ENCODE results near the gene NUP93.

The NUP93 gene

DNA sequence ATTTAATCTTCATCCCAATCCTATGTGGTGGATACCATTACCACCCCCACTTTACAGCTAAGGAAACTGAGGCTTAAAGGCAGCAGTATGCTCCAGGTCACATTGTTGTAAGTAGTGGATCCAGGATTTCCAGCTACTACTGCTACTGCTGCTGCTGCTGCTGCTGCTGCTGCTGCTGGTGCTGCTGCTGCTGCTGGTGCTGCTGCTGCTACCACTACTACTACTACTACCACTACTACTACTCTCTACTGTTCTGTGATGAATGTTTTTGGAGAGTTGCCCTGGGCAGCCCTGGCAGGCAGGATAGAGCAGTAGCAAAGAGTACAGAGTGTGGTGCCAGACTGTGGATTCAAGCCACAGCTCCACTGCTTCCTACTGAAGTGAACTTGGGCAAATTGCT is 85.8 kb downstream of the NUP93 start:
- TF ChIP-seq POLR2A (IDR thresholded peaks at IDR 0.05; ENCODE audit: low read depth, low read length): no peak
- FAIRE-seq: no peak
- DNase-seq (ENCODE audit: insufficient read length, low spot score): no peak

DNA sequence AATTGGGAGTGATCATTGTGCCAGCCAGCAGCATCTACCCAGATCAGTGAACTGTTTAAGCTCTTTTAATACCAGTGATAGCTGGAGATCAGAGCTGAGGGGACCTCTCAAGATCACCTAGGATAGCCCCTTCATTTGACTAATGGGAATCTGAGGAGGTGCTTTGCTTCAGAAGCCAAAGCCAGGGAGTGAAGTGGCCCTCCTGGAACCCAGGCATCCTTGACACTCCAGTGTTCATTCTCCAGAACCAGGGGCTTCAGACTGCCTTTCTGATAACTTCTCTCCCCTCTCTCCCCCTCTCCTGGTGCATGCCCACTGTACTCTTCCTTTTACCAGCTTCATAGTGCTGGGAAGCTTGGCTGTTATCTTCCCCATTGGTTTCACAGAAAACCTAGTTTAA is 87.1 kb downstream of the NUP93 start:
- FAIRE-seq (no peak), DNase-seq (ENCODE audit: insufficient read length, low spot score) (no peak)
- TF ChIP-seq POLR2A (IDR thresholded peaks at IDR 0.05; ENCODE audit: low read depth, low read length): no peak

DNA sequence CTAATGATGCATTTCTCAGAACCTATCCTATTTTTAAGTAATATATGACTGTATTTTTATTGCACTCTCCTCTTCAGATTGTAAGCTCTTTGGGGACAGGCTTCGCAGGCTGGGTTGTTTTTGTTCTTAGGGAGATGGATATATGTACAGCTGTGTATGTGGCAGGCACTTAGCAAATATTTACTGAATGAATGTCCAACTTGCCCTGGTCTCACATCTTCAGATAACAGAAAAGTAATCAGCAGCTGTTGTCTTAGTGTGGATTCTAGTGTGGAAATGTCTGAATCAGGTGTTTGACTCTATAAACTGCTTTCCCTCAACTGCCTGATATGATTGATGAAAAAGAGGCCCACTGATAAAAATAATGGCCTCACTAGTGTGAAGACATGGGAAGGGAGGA is 88.0 kb downstream of the NUP93 start:
- DNase-seq (ENCODE audit: insufficient read length, low spot score): no peak
- no peak for TF ChIP-seq POLR2A (IDR thresholded peaks at IDR 0.05; ENCODE audit: low read depth, low read length)
- no peak for FAIRE-seq

DNA sequence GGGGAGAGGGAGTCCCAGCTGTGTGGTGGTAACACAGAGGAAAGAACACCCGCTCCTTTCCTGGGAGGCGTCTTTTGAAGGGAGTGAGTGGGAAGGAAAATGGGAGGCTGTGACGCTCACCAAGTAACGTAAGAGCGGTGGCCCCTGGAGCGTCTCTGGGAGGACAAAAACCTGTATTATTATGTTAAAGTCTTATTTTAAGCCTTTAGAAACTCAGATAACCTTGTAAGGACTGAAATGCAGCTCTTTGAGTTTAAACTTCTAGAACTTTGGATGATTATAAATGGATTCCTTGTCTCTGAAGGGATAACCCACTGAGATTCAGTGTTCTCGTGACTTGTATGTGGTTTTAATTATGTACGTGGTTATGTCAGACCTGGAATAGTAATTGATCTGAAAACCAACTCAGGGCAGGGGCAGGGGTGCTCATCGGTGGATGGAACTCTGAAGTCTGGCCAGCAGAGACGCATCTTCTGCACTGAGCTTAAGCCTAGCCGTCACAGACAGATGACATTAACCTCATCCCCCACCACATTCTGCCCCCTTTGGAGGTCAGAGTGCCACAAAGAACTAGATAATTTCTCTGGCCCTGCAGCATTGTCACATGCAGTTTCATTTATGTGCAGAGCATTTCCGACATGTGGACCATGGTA is 93.3 kb downstream of the NUP93 start:
- FAIRE-seq (no peak), DNase-seq (ENCODE audit: insufficient read length, low spot score) (no peak)
- no peak for TF ChIP-seq POLR2A (IDR thresholded peaks at IDR 0.05; ENCODE audit: low read depth, low read length)

DNA sequence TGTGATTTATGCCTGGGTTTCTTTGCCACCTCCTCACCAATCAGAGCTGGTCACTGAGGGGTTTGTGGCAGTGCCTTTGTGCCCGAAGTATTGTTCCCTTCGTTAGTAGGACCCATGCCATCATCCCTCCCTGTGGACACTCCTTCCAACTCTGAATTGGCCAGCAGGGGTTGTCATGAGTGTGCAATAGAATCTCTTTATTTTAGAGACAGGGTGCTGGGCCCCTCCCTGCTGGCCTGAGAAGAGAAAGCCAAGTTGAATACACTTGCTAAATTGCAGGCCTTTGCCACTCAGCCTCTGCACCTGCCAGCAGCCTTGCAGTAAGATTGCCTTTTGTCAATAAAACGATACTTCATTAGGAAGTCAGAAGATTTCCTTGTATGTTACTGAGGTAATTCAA is 94.4 kb downstream of the NUP93 start:
- FAIRE-seq: no peak
- DNase-seq (ENCODE audit: insufficient read length, low spot score): no peak
- no peak for TF ChIP-seq POLR2A (IDR thresholded peaks at IDR 0.05; ENCODE audit: low read depth, low read length)

DNA sequence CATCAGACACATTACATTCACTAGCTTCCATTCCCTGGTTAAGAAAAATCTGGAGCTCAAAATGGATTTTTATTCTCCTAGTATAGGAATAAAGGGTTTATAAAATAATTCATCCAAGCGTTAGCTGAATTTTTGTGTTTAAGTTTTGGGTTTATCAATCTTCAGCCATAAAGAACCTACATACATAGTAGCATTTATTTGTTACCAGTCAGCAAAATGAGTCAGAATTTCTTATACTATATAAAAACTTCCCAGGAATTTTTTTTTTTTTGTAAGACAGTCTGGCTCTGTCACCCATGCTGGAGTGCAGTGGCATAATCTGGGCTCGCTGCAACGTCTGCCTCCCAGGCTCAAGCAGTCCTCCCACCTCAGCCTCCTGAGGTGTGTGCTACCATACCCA is 94.9 kb downstream of the NUP93 start:
- FAIRE-seq (no peak), DNase-seq (ENCODE audit: insufficient read length, low spot score) (no peak)
- no peak for TF ChIP-seq POLR2A (IDR thresholded peaks at IDR 0.05; ENCODE audit: low read depth, low read length)

DNA sequence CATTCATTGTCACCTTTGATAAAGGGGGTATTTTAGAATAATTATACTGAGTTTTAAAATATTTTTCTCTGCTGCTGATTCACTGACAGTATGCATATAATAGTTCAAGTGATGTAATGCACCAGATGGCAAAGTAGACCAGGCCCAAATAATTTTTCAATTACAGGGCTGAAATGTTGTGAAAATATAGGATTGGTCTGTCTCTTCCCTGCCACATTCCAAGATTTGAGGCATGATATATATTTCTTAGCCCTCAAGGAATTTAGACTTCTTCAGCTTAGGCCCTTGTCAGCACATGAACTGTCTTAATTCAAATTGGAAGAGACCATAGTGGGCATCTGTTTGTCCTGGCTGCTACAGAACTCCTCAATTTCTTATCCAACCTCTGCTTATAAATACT is 95.9 kb downstream of the NUP93 start:
- DNase-seq (ENCODE audit: insufficient read length, low spot score): no peak
- no peak for TF ChIP-seq POLR2A (IDR thresholded peaks at IDR 0.05; ENCODE audit: low read depth, low read length)
- FAIRE-seq: no peak

DNA sequence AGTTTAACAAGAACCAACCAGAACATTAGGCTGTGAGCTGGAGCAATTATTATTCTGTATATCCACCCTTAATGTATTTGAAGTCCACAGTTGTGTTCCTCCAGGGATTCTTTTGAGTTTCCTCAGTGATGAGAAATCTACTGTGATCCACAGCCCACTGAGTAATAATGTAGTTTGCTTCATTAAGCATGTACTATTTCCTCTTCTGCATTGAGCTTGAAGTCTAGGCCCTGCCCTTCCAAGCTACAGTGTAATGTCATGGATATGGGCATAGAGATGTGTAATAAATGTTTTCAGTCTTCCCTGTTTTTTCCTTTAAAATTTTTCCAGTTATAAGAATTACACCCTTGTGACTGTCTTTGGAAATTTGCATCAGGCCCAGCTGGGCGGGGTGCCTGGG is 98.7 kb downstream of the NUP93 start:
- TF ChIP-seq POLR2A (IDR thresholded peaks at IDR 0.05; ENCODE audit: low read depth, low read length): no peak
- FAIRE-seq (no peak), DNase-seq (ENCODE audit: insufficient read length, low spot score) (no peak)

DNA sequence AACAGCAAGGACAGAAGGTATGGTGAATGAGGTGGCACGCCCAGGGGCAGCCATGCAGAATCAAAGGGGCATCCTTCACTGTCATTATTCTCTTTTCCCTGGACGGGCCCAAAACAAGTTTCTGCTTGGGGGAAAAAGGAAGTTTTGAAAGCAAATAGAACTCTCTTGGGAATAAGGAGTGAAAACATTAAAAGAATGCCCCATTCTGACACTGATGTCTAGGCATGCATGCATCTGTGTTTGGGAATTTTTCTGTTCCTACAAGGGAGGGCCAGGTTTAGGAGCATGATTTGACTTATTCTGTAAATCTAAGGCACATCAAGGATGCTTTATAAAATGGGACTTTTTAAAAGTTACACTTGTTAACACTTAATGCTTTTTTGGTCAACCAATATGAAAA is 100.7 kb downstream of the NUP93 start:
- FAIRE-seq (no peak), DNase-seq (ENCODE audit: insufficient read length, low spot score) (no peak)
- no peak for TF ChIP-seq POLR2A (IDR thresholded peaks at IDR 0.05; ENCODE audit: low read depth, low read length)

DNA sequence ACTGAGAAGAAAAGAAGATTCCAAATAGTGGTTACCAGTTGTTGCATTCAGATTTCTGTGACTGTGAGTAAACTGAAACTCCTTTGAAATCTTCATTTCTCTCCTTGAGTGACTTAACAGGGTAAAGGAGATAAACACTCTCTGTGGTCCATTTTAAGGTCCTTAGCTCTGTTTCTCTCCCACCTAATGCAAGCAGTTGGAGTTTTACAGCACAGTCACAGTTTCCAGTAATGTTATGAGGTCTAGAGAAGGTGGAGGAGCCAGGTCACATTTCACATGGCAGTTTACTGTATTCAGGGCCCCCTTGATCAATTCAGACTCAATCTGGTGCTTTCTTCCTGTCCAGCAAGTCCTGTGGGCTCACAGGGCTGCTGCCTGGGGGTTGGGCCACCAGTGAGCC is 102.8 kb downstream of the NUP93 start:
- FAIRE-seq (no peak), DNase-seq (ENCODE audit: insufficient read length, low spot score) (no peak)
- TF ChIP-seq POLR2A (IDR thresholded peaks at IDR 0.05; ENCODE audit: low read depth, low read length): no peak

DNA sequence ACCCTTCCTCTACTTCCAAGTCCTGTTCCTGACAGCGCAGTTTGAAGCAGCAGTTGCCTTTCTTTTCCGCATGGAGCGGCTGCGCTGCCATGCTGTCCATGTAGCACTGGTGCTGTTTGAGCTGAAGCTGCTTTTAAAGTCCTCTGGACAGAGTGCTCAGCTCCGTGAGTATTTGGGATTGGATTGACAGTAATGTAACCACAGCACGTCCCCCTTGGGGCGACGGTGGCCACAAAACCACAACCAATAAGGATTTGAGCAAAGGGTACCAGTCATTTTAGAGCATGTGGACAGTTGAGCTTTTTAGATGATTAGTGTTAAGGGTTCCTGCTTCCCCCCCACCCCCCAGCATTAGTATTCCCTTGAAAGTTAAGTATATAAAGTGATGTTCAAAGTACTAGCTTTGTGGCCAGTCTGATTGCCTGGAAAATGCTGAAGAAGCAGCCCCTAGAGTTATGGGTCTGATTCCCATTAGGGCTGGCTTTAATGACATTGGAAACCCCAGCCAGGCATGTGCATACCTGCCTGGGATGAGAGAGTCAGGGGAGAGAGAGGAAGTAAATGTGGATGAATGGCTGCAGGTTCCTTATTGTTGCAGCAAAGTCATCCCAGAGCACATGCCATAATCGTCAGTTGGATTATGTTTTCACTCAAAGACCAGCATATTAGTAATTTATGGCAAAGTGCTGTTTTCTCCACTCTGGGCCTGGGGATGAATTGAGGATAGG is 103.5 kb downstream of the NUP93 start:
- DNase-seq (ENCODE audit: insufficient read length, low spot score): no peak
- no peak for FAIRE-seq
- no peak for TF ChIP-seq POLR2A (IDR thresholded peaks at IDR 0.05; ENCODE audit: low read depth, low read length)

DNA sequence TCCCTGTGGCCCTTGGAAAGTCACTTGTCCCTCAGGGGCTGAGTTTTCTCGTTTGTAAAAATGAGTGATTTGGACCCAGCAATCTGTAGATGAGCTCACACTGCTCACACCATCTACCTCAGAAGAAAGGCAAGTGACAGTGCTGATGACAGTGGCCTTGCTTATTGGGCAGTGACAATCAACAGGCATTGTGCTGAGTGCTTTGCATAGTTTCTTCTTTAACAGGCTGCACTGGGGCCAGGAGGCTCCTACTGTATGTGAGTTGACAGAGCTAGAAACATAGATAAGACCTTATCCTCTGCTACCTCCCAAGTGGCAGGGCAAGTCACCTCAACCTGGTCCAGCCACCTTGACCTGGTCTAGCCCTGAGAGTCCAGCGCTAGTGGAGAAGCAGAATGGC is 105.4 kb downstream of the NUP93 start:
- FAIRE-seq (no peak), DNase-seq (ENCODE audit: insufficient read length, low spot score) (no peak)

DNA sequence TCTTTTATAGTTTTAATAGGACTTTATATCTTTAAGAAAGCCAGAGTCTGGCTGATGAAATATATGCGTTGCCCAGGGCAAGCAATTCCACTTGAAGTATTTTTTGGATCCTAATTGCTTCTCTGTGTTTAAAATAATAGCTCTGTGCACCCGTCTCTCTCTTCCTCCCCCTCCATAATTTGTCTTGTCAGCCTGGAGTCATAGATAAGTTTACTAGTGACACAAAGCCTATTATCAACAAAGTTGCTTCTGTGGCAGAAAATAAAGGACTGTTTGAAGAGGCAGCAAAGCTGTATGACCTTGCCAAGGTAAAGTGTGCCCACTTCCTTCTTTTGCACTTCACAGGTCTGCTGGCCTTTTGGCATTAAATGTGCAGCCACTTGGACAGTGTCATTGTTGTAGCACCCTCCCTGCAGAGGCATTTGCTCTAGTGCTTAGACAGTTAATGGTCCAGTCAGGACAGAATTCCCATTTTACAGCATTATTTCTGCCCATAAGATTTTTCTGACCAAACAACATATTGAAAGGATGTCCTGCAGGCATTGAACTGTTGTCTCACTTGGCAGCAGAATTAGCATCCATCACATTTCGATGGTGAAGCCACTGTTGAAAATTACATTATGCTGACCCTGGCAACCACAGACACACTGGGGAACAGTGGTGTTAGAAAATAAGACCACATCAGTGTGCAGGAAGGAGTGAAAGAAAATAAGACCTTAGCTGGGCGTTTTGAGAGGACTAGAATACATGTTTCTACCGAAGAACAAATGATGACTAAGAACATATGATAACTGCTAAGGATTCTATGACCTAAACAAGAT is 106.7 kb downstream of the NUP93 start:
- FAIRE-seq (no peak), DNase-seq (ENCODE audit: insufficient read length, low spot score) (no peak)
- TF ChIP-seq POLR2A (IDR thresholded peaks at IDR 0.05; ENCODE audit: low read depth, low read length): no peak

More for the DNA sequence above, 105.4 kb downstream of the NUP93 start:
- no peak for TF ChIP-seq POLR2A (IDR thresholded peaks at IDR 0.05; ENCODE audit: low read depth, low read length)

DNA sequence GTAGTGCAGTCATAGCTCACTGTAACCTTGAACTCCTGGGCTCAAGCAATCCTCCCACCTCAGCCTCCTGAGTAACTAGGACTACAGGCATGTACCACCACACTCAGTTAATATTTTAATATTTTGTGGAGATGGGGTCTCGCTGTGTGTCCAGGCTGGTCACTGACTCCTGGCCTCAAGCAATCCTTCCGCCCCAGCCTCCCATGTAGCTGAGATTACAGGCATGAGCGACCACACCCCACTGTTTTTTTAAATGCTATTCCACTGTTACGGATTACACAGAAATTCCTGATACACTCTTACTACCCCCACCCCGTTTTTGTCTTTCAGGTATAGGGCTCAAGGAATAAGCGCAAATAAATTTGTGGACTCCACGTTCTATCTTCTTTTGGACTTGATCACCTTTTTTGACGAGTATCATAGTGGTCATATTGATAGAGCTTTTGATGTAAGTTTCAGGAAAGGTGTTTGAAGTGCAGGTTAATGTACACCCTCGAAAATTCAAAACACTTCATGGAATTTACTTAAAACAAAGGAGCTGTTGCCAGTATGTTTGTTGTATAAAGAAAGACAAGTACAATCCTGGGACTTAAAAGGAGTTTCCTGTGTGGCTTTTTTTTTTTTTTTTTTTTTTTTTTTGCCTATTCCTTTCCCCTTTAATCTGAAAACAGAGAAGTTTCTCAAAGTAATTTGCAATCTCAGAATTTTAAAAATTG is 108.9 kb downstream of the NUP93 start:
- FAIRE-seq: no peak
- no peak for TF ChIP-seq POLR2A (IDR thresholded peaks at IDR 0.05; ENCODE audit: low read depth, low read length)
- no peak for DNase-seq (ENCODE audit: insufficient read length, low spot score)
